Neuronal stem cell (in vitro differentiated cells): ENCODE data around the gene FRS3.

Source experiments
- DNase-seq: peaks from one replicate; pipeline ENCODE4 v3.0.0-alpha.2; 2013; ENCODE audit warnings: low spot score
- H2AFZ ChIP-seq: one replicate; pipeline ENCODE4 v1.6.1; 2013; ENCODE audit warnings: mild to moderate bottlenecking, low read length, inconsistent platforms
- H2AK5ac ChIP-seq: 2 replicates; pipeline ENCODE4 v1.6.1; 2013; ENCODE audit warnings: low read depth, mild to moderate bottlenecking, inconsistent platforms, low read length, moderate library complexity, mixed read lengths
- H2BK120ac ChIP-seq: 2 replicates; pipeline ENCODE4 v1.6.1; 2013; ENCODE audit warnings: low read depth, mild to moderate bottlenecking, inconsistent platforms, low read length, moderate library complexity, mixed read lengths
- H2BK12ac ChIP-seq: one replicate; pipeline ENCODE4 v1.6.1; 2013; ENCODE audit warnings: low read length, inconsistent platforms
- H2BK15ac ChIP-seq: 2 replicates; pipeline ENCODE4 v1.6.1; 2013; ENCODE audit warnings: mild to moderate bottlenecking, low read length, inconsistent platforms, mixed read lengths
- H2BK5ac ChIP-seq: one replicate; pipeline ENCODE4 v1.6.1; 2013; ENCODE audit warnings: inconsistent platforms, mild to moderate bottlenecking, low read length, moderate library complexity
- H3K14ac ChIP-seq: one replicate; pipeline ENCODE4 v1.6.1; 2013; ENCODE audit warnings: low read length, inconsistent platforms
- H3K18ac ChIP-seq: 2 replicates; pipeline ENCODE4 v1.6.1; 2013; ENCODE audit warnings: low read length, inconsistent platforms
- H3K23ac ChIP-seq: 2 replicates; pipeline ENCODE4 v1.6.1; 2013; ENCODE audit warnings: low read depth, mild to moderate bottlenecking, mixed read lengths, low read length, inconsistent platforms; ENCODE audit not compliant: poor library complexity
- H3K27ac ChIP-seq: replicated peaks from 3 replicates; pipeline ENCODE4 v1.5.1; 2013; ENCODE audit warnings: low read length, inconsistent platforms
- H3K27me3 ChIP-seq, 3 experiments: 2 replicates each; pipeline ENCODE4 v1.6.1; 2013; ENCODE audit warnings: low read length in 3 of 3, mild to moderate bottlenecking in 2 of 3, inconsistent platforms in 1 of 3, low read depth in 1 of 3, mixed read lengths in 1 of 3, moderate library complexity in 1 of 3; ENCODE audit not compliant: control insufficient read depth in 3 of 3, insufficient read depth in 3 of 3
- H3K36me3 ChIP-seq, 2 donors: replicated peaks in 1 of 2; 2 replicates each; pipeline ENCODE4 v1.6.1; 2013; ENCODE audit warnings: low read length in 2 of 2; ENCODE audit not compliant: control insufficient read depth in 2 of 2, insufficient read depth in 2 of 2
- H3K4ac ChIP-seq: 2 replicates; pipeline ENCODE4 v1.6.1; 2013; ENCODE audit warnings: inconsistent platforms, mild to moderate bottlenecking, low read length, moderate library complexity
- H3K4me1 ChIP-seq, 2 donors: 1 replicate in 1 of 2; 2 replicates in 1 of 2; pipeline ENCODE4 v1.6.1; 2013; ENCODE audit warnings: low read length in 2 of 2, low read depth in 1 of 2; ENCODE audit not compliant: control insufficient read depth in 2 of 2, insufficient read depth in 1 of 2
- H3K4me2 ChIP-seq: one replicate; pipeline ENCODE4 v1.6.1; 2013; ENCODE audit warnings: mild to moderate bottlenecking, low read length, inconsistent platforms; ENCODE audit not compliant: insufficient read depth, poor library complexity, severe bottlenecking
- H3K4me3 ChIP-seq, 2 donors: 2 replicates each; pipeline ENCODE4 v1.5.1; 2013; ENCODE audit warnings: low read length in 2 of 2, mild to moderate bottlenecking in 2 of 2, inconsistent platforms in 1 of 2, moderate library complexity in 1 of 2
- H3K79me1 ChIP-seq: one replicate; pipeline ENCODE4 v1.6.1; 2013; ENCODE audit warnings: low read depth, mild to moderate bottlenecking, inconsistent platforms, low read length, moderate library complexity
- H3K9ac ChIP-seq: one replicate; pipeline ENCODE4 v1.6.1; 2013; ENCODE audit warnings: mild to moderate bottlenecking, low read depth, low read length, inconsistent platforms; ENCODE audit not compliant: poor library complexity
- H3K9me3 ChIP-seq, 2 donors: replicated peaks in 1 of 2; 2 replicates each; pipeline versions ENCODE3 to v1.6.1; 2013; ENCODE audit warnings: low read length in 2 of 2, mild to moderate bottlenecking in 2 of 2, inconsistent platforms in 1 of 2, low read depth in 1 of 2, mixed read lengths in 1 of 2, moderate library complexity in 1 of 2; ENCODE audit not compliant: control insufficient read depth in 2 of 2, insufficient read depth in 1 of 2
- H4K8ac ChIP-seq: one replicate; pipeline ENCODE4 v1.6.1; 2013; ENCODE audit warnings: low read depth, mild to moderate bottlenecking, inconsistent platforms, low read length, moderate library complexity
- H4K91ac ChIP-seq: one replicate; pipeline ENCODE4 v1.6.1; 2013; ENCODE audit warnings: low read length, low read depth, mild to moderate bottlenecking, inconsistent platforms; ENCODE audit not compliant: poor library complexity
- WGBS, 2 donors: extraction: QIAGEN DNeasy Blood & Tissue Kit; methylation state at CpG; one replicate each; pipeline ENCODE4 v1.1.7; 2013; ENCODE audit warnings: missing lambda C conversion rate in 2 of 2, mixed read lengths in 1 of 2; ENCODE audit not compliant: insufficient read length in 2 of 2, insufficient replicate concordance in 1 of 2; ENCODE audit errors: extremely low coverage in 2 of 2; 5-methylcytosine and 5-hydroxymethylcytosine counted together

FRS3 gene

DNA sequence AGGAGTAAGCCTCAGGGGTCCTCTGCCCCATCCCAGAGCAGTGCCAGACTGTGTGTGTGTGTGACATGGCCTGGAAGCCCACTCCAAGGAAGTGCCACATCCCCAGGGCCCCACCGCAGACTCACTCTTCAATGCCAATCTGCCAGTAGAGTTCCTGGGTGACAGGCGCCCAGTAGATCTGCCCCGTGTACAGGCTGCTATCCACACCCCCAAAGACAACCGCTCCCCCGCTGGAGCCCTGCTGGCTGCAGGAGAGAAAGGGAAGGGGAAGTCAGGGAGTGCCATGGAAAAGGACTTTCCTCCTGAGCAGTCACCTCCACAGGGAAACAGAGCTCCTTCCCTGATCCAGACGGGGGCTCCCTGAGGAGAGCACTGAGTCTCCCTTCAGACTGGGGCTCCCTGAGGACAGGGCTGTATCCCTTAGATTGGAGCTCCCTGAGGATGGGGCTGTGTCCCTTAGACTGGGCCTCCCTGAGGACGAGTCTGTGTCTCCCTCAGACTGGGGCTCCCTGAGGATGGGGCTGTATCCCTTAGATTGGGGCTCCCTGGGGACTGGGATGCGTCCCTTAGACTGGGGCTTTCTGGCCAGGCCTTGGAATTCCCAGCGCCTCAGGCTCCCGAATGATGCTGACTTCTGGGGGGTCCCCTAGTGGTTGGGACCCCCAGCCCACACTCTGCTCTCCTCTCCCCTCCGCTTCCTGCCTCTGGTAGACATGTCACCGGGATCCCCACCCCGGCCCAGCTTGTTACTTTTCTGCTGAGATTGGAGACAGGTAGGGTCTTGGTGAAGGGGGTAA, 39.1 kb downstream of the FRS3 start:
- Histone ChIP-seq H2BK5ac (no peak overlapping the region), H3K27me3 (peaks cover 0 to 27% (median 0%) of the 10 kb centered on the region in 3 experiments), H3K4me1 (peaks cover 5 to 13% of the 10 kb centered on the region in 2 donors), H4K91ac (no peak overlapping the region), H2BK15ac (peak overlapping the region; percentile 26), H2BK12ac (no peak overlapping the region), H2BK120ac (no peak overlapping the region), H3K14ac (peak overlapping the region; percentile 22), H4K8ac (no peak overlapping the region), H3K4ac (no peak overlapping the region), H2AFZ (no peak overlapping the region), H3K9ac (peak overlapping the region; percentile 1), H3K27ac (no peak overlapping the region), H3K4me3 (no peak overlapping the region), H3K79me1 (no peaks in the 10 kb centered on the region), H3K18ac (peak overlapping the region; percentile 49), H2AK5ac (peak overlapping the region; percentile 64), H3K36me3 (no peaks in the 10 kb centered on the region), H3K23ac (no peak overlapping the region), H3K9me3 (no peaks in the 10 kb centered on the region), H3K4me2 (no peak overlapping the region)
- no peak for DNase-seq
- WGBS, 2 donors: no CpG with 5 or more reads among the region's 13 CpGs

GRCh38 chr6:41739041-41739440, 40.7 kb downstream of the FRS3 start:
- no peaks in the 10 kb centered on the region for H3K9me3 ChIP-seq
- H3K23ac ChIP-seq: no peak overlapping the region
- no peak overlapping the region for H3K4me3 ChIP-seq
- no peak overlapping the region for H4K91ac ChIP-seq
- H3K4ac ChIP-seq: no peak overlapping the region
- no peak overlapping the region for H2AFZ ChIP-seq
- peak overlapping the region; percentile 7 for H3K18ac ChIP-seq
- no peak overlapping the region for H2BK120ac ChIP-seq
- no peak overlapping the region for H3K4me2 ChIP-seq
- no peaks in the 10 kb centered on the region for H3K79me1 ChIP-seq
- no CpG with 5 or more reads among the region's 4 CpGs for WGBS, 2 donors
- H3K36me3 ChIP-seq: no peaks in the 10 kb centered on the region
- no peak overlapping the region for H3K14ac ChIP-seq
- no peak for DNase-seq
- H3K4me1 ChIP-seq: peaks cover 5 to 13% of the 10 kb centered on the region in 2 donors
- H3K9ac ChIP-seq: no peak overlapping the region
- no peak overlapping the region for H2BK12ac ChIP-seq
- H2AK5ac ChIP-seq: no peak overlapping the region
- H4K8ac ChIP-seq: no peak overlapping the region
- H3K27ac ChIP-seq: peak overlapping the region; percentile 15
- no peak overlapping the region for H2BK5ac ChIP-seq
- H3K27me3 ChIP-seq: peaks cover 0 to 24% (median 8%) of the 10 kb centered on the region in 3 experiments
- H2BK15ac ChIP-seq: no peak overlapping the region

DNA sequence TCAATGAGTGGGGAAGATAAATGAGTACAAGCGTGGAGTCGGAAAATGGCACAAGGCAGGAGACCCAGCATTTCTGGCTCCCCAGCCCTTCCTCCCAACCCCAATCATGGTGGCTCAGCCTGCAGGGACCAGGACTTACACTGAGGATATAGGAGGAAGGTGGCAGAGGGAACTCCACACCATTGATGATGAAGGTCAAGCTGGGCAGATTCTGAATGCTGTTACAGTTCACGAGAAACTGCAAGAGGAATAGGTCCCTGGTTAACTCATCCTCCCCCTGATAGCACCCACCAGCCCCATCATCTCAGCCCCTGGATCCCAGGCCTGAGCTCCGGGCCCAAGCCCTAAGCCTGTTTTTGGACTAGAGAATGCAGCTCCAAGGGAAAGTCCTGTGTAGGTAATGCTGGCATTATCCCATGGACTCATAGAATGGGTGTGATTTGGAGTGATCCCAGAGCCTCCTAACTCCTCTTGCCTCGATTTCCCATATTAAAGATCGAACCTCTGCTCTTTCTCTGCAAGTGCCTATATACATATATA, 42.0 kb downstream of the FRS3 start:
- Histone ChIP-seq H3K27ac (no peak overlapping the region), H3K4me3 (no peak overlapping the region), H2BK5ac (no peak overlapping the region), H2BK15ac (no peak overlapping the region), H4K8ac (no peak overlapping the region), H3K9ac (no peak overlapping the region), H2BK12ac (peak overlapping the region; percentile 60), H4K91ac (no peak overlapping the region), H3K4me2 (no peak overlapping the region), H2AK5ac (peak overlapping the region; percentile 53), H3K36me3 (no peaks in the 10 kb centered on the region), H3K4me1 (peaks cover 9 to 23% of the 10 kb centered on the region in 2 donors), H3K23ac (no peak overlapping the region), H3K18ac (peak overlapping the region; percentile 46), H3K79me1 (no peaks in the 10 kb centered on the region), H3K4ac (no peak overlapping the region), H2BK120ac (no peak overlapping the region), H2AFZ (no peak overlapping the region), H3K27me3 (peaks cover 0 to 30% (median 19%) of the 10 kb centered on the region in 3 experiments), H3K14ac (no peak overlapping the region), H3K9me3 (no peaks in the 10 kb centered on the region)
- WGBS, 2 donors: no CpG with 5 or more reads among the region's 6 CpGs
- DNase-seq: no peak

- H2BK12ac ChIP-seq: peak overlapping the region; percentile 8
- H3K4me3 ChIP-seq: no peak overlapping the region
- no peaks in the 10 kb centered on the region for H3K36me3 ChIP-seq
- no peak for DNase-seq
- no peaks in the 10 kb centered on the region for H3K9me3 ChIP-seq
- no peak overlapping the region for H3K27ac ChIP-seq
- H3K14ac ChIP-seq: no peak overlapping the region
- H2AFZ ChIP-seq: peak overlapping the region; percentile 90
- no peak overlapping the region for H3K4ac ChIP-seq
- no peak overlapping the region for H4K8ac ChIP-seq
- H3K23ac ChIP-seq: no peak overlapping the region
- H4K91ac ChIP-seq: no peak overlapping the region
- no peak overlapping the region for H2AK5ac ChIP-seq
- no peak overlapping the region for H2BK15ac ChIP-seq
- H3K9ac ChIP-seq: no peak overlapping the region
- peaks cover 0 to 33% (median 22%) of the 10 kb centered on the region in 3 experiments for H3K27me3 ChIP-seq
- no peak overlapping the region for H2BK5ac ChIP-seq
- H3K18ac ChIP-seq: peak overlapping the region; percentile 34
- peaks cover 11 to 26% of the 10 kb centered on the region in 2 donors for H3K4me1 ChIP-seq
- WGBS, 2 donors: no CpG with 5 or more reads among the region's 13 CpGs
- no peak overlapping the region for H3K4me2 ChIP-seq
- no peaks in the 10 kb centered on the region for H3K79me1 ChIP-seq
- H2BK120ac ChIP-seq: no peak overlapping the region
These were observed 42.7 kb downstream of the FRS3 start for GRCh38 chr6:41736800-41737555.
